Epithelial cell of esophagus (primary cell): ENCODE measurements around the gene VDR.
A peak's percentile ranks its signal among the peaks of the same experiment; 100 is the strongest.

Experiments
- DNase-seq: peaks from one replicate; pipeline ENCODE4 v3.0.0; 2010; ENCODE audit warnings: low read depth
- H3K4me3 ChIP-seq: 2 replicates; pipeline ENCODE4 v1.5.1; 2011; ENCODE audit warnings: mild to moderate bottlenecking, low read length, control low read depth
- CTCF ChIP-seq: IDR thresholded peaks from 2 replicates; pipeline ENCODE4 v1.5.1; 2011; ENCODE audit warnings: low read depth, mild to moderate bottlenecking, low read length, control low read depth, inconsistent platforms; ENCODE audit not compliant: insufficient read depth; ENCODE audit errors: missing control alignments

VDR gene

DNA sequence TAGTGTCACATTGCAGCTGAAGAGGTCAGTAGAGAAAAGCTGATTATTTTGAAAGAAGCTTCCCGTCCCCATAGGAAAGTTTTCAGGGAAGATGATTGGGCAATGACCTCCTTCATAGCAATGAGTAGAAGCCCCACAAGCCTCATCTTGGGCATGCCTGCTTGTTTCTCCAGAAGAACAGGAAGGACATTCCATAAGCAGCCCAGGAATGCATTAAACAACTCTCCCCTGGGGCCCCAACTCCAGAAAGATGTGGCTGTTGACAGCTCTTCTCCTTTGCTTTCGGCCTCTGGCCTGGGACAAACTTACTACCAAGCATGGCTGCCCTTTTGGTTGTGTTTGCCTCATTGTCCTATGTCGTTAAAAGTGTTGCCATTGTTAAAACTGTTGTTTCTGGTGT is 5.7 kb upstream of the VDR start:
- no peak overlapping the region for H3K4me3 ChIP-seq
- TF ChIP-seq CTCF: no peak
- DNase-seq: peak; percentile 61

DNA sequence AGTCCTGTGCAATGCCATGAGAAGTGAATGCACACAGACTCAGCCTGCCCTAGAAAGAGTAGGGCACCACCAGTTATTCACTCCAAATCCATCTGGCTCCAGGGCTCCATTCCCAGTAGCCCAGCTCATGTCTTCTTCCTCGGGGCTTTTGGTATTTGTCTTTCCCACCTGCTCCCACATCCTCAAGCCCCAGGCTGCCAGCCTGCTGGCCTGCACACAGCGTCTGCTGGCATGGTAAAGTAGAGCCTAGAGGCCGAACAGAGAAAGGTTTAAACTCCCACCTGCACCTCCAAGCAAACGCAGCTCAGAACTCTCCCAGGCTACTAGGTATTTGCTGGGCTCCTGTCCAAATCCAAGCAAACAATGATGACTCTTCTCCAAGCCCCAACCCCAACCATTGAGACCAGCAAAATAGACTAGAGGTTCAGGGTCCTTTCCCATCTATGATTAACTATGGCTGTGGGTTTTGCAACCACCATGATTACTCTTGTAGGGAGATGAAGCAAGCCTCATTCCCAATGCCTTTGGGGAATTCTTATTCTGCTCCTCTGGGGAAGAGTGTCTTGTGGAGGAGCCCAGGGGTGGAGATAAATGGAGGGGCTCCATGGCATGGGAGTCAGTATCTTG is 5.2 kb upstream of the VDR start:
- H3K4me3 ChIP-seq: no peak overlapping the region
- peak; percentile 45 for DNase-seq
- TF ChIP-seq CTCF: no peak

GRCh38 chr12:47908738-47909137 is 3.9 kb upstream of the VDR start:
- H3K4me3 ChIP-seq: no peak overlapping the region
- TF ChIP-seq CTCF: no peak
- no peak for DNase-seq

GRCh38 chr12:47907851-47908454 is 3.2 kb upstream of the VDR start:
- no peak for DNase-seq

DNA sequence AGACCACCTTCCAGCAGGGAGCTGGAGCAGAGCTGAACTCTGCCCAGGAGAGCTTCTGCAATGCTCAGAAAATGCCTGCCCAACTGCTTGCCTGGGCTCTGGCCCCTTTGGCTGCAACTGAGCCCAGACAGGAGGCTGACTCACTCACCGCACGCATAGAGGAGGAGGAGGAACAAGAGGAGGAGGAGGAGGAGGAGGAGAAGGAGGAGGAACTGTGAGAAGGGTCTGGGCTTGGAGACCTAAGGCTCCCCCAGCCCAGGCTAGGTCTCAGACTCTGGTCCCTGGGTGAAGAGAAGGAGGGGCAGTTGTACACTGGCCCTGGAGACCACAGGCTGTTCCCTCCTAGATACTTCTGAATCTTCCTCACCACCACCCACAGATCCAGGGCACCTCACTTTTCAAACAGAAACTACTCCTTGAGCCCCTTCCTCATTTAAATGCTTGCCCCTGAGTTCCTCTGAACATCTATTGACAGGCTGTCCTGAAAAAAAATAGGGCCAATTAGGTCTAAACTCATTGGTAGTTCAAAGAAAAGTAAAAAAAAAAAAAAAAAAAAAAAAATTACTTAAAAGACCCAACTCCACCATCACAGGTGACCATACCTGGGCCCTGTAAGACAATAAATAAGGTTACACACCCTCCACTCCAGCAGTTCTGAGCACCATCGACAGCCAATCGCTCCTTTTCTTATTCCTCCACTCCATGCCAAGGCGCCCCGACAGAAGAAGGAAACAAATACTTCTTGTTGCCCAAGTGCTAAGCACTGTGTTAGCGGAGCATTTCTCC is 674 bp downstream of the VDR start:
- peak; percentile 86 for DNase-seq
- H3K4me3 ChIP-seq: peak overlapping the region; percentile 78
- peak; percentile 48 for TF ChIP-seq CTCF

More at GRCh38 chr12:47907851-47908454, 3.2 kb upstream of the VDR start:
- TF ChIP-seq CTCF: no peak
- H3K4me3 ChIP-seq: no peak overlapping the region

- TF ChIP-seq CTCF: no peak
- H3K4me3 ChIP-seq: peak overlapping the region; percentile 78
- DNase-seq: peak; percentile 64
Observed at GRCh38 chr12:47903151-47903611, 1.6 kb downstream of the VDR start.
